Hematopoietic multipotent progenitor cell treated with erythropoietin and hydrocortisone succinate and interleukin-3 and kit ligand, for 6 days (in vitro differentiated cells): Measurements from ENCODE around the gene RPLP1.
A peak's percentile ranks its signal among the peaks of the same experiment; 100 is the strongest.
"Not testable (repeated sequence)": the region's sequence is repeated elsewhere in the genome, so short reads cannot be mapped to it uniquely, and the experiment has no call there.

Experiments used
- DNase-seq: peaks from one replicate; pipeline ENCODE4 v3.0.0-alpha.2; 2015

Gene RPLP1

GRCh38 chr15:69443032-69443611 is 9.5 kb upstream of the RPLP1 start:
- DNase-seq, result no peak

- DNase-seq, result no peak
Observed at GRCh38 chr15:69444686-69445085, 7.9 kb upstream of the RPLP1 start.

- DNase-seq, result no peak
Observed at GRCh38 chr15:69446953-69447352, 5.7 kb upstream of the RPLP1 start.

GRCh38 chr15:69450221-69450620 is 2.4 kb upstream of the RPLP1 start:
- DNase-seq, result not testable (repeated sequence)

GRCh38 chr15:69450968-69451695 is 1.5 kb upstream of the RPLP1 start:
- peak; percentile 9 for DNase-seq

- peak; percentile 84 for DNase-seq
Observed at GRCh38 chr15:69451951-69452691, 497 bp upstream of the RPLP1 start.

GRCh38 chr15:69454953-69455352 is 2.3 kb downstream of the RPLP1 start:
- DNase-seq, result peak; percentile 22

- peak; percentile 13 for DNase-seq
Observed at GRCh38 chr15:69456208-69457166, 3.9 kb downstream of the RPLP1 start.

- peak; percentile 50 for DNase-seq
Observed at GRCh38 chr15:69457304-69458280, 5.0 kb downstream of the RPLP1 start.

- DNase-seq, result peak; percentile 20
Observed at GRCh38 chr15:69459066-69459465, 6.4 kb downstream of the RPLP1 start.

GRCh38 chr15:69460481-69460880 is 7.9 kb downstream of the RPLP1 start:
- DNase-seq, result no peak

- DNase-seq, result no peak
Observed at GRCh38 chr15:69462030-69462492, 9.4 kb downstream of the RPLP1 start.

- DNase-seq, result peak; percentile 98
Observed at GRCh38 chr15:69462493-69463181, 10.0 kb downstream of the RPLP1 start.

- no peak for DNase-seq
Observed at GRCh38 chr15:69463182-69463756, 10.7 kb downstream of the RPLP1 start.

- DNase-seq, result no peak
Observed at GRCh38 chr15:69465253-69465652, 12.6 kb downstream of the RPLP1 start.

- DNase-seq, result no peak
Observed at GRCh38 chr15:69466733-69467132, 14.1 kb downstream of the RPLP1 start.

- DNase-seq, result no peak
Observed at GRCh38 chr15:69467636-69468035, 15.0 kb downstream of the RPLP1 start.

- DNase-seq, result peak; percentile 44
Observed at GRCh38 chr15:69468241-69469121, 15.9 kb downstream of the RPLP1 start.

- no peak for DNase-seq
Observed at GRCh38 chr15:69469467-69470201, 17.0 kb downstream of the RPLP1 start.
